Ovary (tissue), 3 donors: Measurements from ENCODE around the gene EHMT1.

Experiments
- EP300 ChIP-seq: sonication (generic); formaldehyde crosslinking; IDR thresholded peaks from one replicate; pipeline ENCODE4 v1.6.1; 2017; ENCODE audit warnings: antibody characterized with exemption
- TF ChIP-seq, protein P1 (sequence below), 3 donors: fragments of 450-650 bp in 2 of 3; fragments of 200-600 bp in 1 of 3; IDR thresholded peaks; one replicate each; pipeline versions ENCODE4 v1.5.1 to v1.8.0; 2016 to 2022; ENCODE audit warnings: antibody characterized with exemption in 3 of 3, mild to moderate bottlenecking in 1 of 3
- donor health status: DM: no; HTN: no; CAD: no.

GRCh38 chr9:137581361-137582285 lies 37.2 kb upstream of the EHMT1 start:
- TF ChIP-seq EP300: no peak
- TF ChIP-seq, protein P1, sequence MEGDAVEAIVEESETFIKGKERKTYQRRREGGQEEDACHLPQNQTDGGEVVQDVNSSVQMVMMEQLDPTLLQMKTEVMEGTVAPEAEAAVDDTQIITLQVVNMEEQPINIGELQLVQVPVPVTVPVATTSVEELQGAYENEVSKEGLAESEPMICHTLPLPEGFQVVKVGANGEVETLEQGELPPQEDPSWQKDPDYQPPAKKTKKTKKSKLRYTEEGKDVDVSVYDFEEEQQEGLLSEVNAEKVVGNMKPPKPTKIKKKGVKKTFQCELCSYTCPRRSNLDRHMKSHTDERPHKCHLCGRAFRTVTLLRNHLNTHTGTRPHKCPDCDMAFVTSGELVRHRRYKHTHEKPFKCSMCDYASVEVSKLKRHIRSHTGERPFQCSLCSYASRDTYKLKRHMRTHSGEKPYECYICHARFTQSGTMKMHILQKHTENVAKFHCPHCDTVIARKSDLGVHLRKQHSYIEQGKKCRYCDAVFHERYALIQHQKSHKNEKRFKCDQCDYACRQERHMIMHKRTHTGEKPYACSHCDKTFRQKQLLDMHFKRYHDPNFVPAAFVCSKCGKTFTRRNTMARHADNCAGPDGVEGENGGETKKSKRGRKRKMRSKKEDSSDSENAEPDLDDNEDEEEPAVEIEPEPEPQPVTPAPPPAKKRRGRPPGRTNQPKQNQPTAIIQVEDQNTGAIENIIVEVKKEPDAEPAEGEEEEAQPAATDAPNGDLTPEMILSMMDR (IDR thresholded peaks at IDR 0.05): no peak
